HG03060 (cell line): ENCODE data around the gene HMG20B.

Source experiments
- ATAC-seq: cut with Tn5 transposase; IDR thresholded peaks from one replicate; pipeline ENCODE4 v1.9.1; 2021; ENCODE audit warnings: low read depth, moderate number of reproducible peaks; ENCODE audit not compliant: unreplicated experiment

The HMG20B gene

DNA sequence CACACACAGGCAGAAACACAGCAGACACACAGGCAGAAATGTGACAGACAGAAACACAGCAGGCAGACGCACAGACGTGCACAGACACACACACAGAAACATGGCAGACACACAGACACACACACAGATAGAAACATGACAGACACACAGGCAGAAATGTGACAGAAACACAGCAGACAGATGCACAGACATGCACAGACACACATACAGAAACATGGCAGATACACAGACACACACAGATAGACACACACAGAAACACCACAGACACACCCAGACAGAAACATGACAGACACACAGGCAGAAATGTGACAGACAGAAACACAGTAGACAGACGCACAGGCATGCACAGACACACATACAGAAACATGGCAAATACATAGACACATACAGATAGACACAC, 32.6 kb downstream of the HMG20B start:
- ATAC-seq = no peak

DNA sequence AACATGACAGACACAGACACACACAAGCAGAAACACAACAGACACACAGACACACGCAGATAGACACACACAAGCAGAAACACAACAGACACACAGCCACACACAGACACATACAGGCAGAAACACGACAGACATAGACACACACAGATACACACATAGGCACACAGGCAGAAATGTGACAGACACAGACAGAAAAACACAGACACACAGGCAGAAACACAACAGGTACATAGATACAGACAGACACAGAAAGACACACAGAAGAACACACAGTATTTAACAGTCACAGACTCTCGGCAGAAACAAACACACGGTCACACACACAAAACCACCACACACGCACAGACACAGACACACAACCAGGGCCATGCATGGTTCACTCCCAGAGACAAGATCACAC, 33.0 kb downstream of the HMG20B start:
- ATAC-seq = no peak

DNA sequence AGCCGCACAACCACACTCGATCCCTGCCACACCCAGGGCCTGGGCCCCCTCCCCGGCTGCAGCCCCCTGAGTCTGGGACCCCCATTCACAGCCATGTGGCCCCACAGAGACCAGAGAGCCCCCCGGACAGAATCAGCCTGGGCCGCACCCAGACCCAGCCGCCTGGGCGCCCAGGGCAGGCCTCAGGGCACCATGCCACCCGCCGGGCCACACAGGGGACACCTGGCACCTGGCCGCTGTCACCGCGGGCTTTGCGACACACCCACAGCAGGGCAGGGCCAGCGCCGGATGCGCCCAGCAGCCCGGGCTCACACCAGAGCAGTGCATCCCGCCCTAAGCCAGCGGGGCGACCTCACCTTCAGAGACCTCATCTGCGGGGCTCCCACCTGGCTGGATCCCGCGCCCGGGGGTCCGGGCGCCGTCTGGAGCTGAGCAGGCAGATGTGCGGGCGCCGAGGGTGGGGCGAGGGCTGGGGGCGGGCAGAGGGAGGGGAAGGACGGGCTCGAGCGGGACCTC, 33.5 kb downstream of the HMG20B start:
- ATAC-seq = no peak

DNA sequence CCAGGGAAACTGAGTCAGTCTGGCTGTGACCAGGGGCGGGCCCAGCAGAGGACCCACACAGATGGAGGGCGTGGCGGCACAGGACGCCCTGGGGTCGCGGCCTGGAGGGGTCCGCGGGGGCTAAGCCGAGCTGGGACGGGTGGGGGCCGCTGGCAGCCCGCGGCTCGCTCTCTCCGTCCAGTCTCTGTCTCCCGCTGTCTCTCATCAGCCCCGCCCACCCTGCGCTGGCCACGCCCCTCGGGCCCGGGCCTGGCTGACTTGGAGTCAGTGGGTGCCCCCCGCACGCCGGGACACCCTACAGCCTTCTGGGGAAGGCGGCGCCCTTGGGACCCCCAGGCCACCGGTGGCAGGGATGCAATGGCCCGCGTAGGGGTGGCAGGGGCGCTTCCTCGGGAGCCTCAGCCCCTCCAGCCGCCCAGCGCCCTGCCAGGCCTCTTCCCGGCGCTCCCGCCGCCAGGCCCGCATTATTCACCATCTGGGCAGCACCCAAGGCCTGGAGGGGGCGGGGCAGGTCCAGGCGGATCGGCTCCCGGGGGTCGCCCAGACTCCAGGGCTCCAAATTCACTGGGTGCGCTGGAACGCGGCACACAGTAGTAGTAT, 34.0 kb downstream of the HMG20B start, which contains the start of gene TBXA2R:
Gene TBXA2R, minus strand, starts transcription at position 186 of the 600 bp plus-strand sequence. CDS start 6,241 bp downstream, outside the sequence.
- no peak for ATAC-seq

DNA sequence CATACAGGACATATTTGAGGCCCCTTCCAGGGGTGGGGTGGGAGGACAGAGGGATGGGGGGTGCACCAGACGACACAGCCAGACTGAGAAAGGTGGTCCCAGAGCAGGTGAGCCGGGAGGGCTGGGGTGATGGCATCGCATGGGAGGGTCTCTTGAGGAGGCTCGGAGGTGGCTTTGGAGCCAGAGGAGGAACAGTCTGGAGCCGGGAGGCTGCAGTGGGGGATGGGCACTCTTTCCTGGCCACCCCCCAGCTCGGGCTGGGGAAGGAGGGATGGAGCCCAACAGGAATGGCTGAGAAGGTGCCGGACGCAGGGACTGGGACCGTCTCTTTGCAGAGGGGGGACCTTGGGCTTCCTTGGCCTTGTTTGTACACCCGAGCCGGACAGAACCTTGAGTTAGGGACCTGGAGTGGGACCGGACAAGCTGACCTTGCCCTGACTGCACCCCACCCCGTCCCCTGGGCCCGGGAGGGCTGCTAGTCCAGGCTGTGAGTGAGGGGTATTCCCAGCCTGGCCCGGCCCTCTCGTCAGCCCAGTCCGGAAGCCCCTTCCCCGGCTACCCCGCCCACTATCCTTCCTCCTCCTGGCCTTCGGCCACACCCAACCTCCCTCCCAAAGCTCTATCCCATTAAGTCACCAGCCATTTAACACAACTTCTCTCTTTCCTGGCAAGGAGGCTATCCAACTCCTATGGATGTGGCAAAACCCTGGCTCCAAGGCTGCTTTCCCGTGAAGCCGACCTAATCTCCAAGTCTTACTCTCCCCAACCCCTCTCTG, 34.7 kb downstream of the HMG20B start:
- no peak for ATAC-seq

DNA sequence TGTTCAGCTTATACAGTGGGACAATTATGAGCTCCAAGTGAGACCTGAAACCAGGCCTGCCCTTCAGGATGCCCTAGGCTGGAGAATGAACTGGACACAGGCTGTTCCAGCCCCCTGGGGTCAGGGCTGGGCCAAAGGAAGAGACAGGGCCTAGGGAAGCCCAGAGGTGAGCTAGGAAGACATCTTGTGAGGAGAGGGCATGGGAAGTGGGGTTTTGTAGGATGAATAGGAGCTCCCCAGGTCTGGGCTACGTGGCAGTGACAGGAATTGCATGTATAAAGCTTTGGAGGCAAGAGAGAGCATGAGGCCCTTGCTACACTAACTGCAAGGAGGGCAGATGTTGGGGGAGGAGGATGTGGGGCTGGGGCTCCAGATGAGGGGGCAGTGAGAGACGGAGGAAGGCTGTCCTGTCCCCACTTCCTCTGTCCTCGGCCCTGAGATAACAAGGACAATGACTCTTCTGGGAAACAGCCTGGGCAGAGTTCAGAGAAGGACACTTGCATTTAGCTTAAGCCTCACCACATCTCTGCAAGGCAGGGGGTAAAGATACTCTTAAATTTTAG, 35.4 kb downstream of the HMG20B start:
- no peak for ATAC-seq

DNA sequence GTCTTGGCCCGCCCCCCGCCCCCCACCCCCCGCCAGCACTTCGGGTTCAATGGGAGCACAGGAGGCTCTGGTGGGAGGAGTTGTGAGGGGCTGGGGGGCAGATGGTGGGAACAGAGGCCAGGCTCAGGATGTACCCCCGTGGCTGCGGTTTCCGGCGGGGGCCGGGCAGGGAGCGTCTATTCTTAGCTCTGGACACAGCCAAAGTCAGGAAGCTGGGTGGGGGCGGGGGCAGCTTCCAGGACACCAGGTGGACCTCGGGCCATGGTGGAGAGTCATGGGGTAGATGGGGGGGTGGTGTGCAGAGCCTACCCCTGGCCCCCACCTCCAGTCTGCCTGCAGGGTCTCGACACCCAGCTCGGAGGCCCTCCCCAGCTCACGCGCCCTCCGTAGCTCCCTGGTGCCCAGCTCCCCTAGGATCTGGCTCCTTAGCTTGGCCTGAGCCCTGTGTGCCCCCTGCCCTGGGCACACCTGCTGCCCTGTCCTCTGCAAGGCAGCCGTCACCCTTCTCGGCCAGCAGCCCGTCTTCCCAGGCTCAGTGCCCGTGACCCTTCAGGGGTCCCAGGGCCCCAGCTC, 36.1 kb downstream of the HMG20B start:
- ATAC-seq = no peak

DNA sequence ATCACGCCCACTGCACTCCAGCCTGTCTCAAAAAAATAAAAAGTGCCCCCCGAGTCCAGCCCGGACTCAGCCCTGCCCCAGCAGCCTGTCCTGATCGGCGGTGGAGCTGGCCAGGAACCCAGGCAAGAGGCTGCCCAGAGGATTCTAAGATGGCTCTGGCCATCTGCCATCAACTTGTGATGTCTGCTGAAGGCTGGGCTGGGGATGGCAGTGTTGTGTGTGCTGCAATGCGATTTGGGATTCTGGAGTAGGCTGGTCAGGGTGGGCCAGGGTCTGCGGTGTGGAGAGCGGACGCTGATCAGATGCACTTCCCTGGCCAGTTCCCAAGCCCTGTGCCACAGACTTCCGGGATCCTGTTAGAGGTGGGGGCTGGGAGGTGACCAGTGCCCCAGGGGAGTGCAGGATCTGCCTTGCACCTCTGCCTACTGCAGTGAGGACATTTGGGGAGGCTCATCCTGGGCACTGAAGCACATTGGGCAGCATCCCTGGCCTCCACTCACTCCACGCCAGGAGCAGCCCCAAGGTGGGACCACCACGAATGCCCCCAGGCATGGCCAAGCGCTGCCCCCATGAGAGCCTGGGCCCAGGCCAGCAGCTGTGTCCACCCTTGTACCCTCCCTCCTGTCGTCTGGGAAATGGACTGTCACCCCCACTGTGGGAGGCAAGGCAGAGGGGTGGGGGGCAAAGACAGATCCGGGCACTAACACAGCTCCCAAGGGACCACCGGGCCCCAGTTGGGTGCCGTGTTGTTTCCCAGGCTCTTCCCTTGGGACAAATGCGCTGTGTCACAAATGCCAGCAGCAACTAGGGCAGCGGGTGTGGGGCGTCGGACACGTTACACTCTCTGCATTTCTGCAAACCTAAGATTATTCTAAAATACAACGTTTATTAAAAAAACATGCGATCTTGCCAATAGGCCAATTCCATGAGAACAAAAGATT, 37.3 kb downstream of the HMG20B start:
- no peak for ATAC-seq

DNA sequence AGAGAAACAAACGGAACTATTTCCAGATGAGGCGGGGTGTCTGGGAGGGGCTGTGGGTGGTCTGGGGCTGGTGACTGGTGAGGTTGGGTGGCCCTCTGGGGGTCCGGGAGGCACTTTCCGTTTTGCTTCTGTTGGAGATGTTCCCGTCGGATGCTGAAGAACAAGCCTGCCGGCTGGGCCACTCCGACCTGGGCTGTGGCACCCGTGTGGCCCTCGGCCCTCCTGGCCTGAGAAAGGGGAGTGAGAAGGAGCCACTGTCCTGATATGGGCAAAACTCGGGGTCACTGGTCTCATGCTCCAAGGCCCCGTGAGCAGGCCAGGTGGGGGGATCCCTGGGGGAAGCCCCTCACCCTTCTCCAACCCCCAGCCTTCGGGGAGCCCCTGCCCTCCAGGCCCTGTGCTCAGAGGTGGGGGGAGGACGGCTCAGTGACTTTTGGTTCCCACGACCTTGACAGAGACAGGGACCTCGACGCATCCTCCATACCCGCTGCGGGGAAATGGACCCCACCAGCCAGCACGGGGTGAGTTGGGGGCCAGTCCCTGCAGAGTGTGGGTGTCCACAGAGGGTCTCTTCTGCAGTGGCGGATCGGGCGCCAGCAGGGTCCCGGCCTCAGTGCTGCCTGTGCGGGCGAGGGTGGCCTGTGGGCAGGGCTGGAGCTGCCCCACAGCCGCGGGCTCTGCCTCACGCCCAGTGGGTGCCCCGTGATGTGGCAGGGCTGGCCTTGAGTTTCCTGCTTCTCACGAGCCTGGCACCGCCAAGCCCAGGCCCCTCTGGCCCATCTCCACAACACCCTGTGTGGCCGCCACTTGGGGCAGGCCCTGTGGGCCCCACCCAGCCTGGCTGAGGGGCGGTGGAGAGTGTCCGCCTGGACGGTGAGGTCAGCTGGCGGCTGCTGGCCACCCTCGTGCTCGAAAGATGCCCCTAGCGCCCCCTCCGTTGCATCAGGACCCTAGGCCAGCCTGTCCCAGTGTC, 38.3 kb downstream of the HMG20B start:
- no peak for ATAC-seq

DNA sequence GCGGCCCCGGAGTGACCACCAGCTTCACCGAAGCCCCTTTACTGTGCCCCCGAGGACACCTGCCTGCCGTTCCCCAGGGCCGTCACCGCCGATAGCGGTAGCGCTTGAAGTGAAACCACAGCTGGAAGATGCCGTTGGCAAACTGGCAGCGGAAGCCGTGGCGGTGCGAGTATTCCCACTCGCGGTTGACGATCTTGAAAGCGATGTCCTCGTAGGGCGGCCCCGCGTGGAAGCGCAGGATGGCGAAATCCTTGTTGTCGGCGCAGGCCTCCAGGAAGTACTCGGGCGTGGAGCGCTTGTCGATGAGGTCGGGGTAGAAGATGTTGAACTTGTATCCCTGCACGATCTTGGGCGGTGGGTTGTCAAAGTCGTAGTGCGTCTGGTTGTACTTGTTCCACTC, 39.1 kb downstream of the HMG20B start:
- ATAC-seq = no peak

DNA sequence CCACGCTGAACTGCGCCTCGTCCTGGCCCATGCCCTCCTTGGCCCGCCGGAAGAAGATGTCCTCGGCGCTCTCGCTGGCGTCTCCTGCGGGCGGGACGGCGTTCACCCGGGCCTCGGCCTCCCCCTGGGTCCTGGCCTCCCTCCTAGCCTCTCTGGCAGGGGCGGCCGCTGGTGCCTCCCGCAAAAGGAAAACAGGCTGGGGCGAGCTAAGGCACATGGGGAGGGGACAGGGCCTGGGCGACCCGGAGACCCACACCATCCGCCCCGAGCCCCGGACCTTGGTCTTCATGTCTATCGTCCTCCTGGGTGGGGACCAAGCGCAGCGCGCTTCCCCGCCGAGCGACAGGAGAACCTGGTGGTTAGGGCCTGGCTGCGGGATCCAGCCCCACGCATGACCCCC, 39.6 kb downstream of the HMG20B start:
- ATAC-seq = no peak

DNA sequence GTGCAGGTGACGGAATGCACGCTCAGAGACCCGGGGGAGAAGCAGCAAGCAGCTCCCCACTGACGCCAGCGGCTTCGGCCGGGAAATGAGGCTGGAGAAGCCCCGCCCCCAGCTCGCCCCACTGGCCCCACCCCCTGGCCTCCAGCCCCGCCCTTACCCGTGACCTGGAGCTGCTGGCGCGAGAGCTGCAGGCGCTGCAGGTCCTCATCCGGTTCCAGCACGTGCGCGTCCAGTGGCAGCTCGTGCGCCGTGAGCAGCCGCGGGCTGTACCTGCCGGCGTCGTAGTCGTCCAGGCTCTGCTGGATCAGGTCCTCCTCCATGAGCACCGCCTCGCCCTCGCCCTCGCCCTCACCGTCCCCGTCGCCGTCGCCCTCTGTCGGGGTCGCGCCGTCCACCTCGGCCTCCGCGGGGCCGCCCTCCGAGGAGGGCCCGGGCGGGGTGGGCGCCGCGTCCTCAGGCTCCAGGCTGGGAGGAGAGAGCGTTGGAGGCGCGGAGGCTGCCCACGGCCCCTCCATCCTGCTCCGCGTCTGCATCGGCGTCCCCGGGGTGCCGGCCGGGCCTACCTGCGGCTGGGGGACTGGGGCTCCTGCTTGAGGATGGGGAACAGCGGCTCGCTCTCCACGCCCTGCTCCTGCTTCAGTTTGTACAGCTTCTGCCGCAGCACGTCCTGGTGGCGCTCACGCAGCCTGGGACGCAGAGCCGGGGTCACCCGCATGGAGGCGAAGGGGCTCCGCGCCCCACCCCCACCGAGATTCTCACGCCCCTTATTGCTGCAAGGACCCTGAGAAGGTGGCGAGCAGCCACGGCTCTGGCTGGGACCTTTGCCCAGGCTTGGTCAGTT, 40.4 kb downstream of the HMG20B start:
- no peak for ATAC-seq

DNA sequence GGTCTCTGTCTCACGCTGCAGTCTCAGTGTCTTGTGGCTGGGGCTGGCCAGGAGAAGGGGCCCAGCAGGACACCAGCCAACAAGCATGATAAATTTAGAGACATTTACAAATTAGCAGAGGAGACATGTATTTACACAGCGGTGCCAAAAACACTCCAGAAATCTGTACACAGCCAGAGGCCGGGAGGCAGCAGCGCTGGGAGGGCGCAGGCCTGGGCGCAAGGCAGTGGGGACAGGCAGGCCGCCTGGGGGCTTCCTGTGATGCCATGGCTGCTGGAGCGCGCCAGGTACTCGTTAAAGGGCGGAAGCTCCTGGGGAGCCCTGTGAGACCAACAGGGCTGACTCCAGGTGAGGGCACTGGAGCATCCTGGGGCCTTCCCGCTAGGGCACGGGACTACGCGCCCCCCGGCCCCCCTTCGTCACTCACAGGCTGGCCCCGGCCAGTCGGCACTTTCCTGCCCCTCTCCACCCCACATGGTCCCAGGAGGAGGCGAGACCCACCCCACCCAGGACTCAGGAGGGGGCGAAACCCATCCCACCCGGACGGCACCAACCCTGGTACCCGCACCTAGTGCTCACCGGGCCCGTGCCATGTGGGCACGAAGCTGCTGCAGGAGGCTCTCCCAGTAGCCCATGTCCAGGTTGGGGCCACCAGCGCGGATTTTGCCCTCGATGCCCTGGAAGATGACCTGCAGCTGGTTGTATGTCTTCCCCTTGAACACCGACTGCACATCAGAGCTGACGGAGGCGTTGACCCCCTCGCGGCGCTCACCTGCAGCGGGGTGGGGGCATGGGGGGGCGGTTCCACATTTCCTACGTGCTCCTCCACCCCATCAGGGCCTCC, 41.3 kb downstream of the HMG20B start:
- no peak for ATAC-seq

DNA sequence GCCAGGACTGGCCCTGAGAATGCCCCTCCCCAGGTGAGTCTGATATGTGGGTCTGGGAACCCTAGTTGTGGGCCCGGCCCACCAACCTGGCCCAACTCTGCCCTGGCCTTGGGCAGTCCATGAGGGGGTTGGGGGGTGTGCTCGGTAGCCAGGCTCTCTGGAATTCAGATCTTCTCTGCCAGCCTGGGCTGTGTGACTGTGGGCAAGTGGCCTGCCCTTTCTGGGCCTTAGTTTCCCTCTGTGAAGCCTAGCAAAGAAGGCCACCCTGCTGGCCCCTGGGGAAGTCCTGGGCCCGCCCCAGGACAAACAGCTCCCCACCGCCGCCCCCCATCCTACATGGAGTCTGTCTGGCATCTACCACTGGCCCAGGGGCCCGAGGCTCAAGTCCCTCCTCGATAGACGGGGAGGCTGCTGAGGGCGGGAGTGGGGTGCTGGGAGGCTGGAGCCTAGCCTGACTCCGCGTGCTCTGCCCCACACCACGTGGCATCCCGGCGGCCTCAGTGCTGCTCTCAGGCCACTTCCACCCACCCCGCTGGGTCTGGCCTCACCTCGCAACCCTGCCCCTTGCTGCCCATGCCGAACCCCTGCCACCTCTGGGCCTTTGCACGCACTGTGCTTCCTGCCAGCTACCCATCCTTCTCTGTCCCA, 42.2 kb downstream of the HMG20B start:
- ATAC-seq = no peak

DNA sequence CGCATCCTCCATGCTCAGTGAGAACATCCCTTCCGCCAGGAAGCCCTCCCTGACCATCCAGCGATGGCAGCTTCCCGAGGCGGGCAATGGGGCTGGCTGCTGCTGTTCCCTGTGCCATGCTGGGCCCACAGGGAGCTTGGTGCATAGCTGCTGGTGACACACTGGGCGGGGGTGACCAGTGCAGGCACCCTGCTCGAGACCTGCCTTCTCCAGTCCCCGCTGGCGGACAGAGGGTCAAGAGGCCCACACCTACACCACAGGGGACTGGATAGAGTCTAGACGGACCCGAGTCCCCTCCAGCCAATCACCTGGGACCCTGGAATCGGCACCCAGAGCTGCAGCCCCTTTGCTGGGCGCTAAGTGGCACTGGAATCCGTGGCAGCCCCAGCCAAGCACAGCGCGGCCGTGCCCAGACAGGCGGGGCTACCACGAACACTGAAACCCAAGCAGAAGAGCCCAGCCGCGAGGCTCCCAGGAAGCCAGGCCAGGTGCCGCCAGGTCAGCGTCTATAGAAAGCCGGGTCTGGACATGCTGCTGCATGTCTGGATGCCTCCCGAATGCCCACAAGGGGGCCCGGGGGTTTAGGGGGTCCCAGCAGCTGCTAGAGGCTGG, 42.9 kb downstream of the HMG20B start:
- no peak for ATAC-seq

DNA sequence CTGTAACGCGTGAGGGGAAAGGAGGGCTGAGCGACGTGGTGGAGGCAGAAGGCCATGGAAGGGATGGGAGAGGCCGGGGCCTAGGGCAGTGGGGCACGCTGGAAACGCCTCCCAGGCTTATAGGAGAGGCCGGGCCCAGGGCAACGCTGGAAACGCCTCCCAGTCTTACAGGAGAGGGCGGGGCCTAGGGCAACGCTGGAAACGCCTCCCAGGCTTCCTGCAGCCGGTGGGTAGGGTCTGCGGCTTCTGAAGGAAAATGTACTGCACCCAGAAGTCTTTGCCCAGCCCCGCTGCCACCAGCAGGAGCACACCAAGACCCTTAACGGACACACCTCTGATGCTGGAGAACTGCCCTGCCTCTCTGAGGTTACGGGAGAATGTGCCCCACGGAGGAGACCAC, 44.7 kb downstream of the HMG20B start:
- ATAC-seq = no peak
